NCI-H510A treated with DMSO at 0.1 percent for 48 hours (cell line): ENCODE measurements around the gene NDST3.
A peak's percentile ranks its signal among the peaks of the same experiment; 100 is the strongest.
"Not testable (repeated sequence)": the region's sequence is repeated elsewhere in the genome, so short reads cannot be mapped to it uniquely, and the experiment has no call there.

Experiments used
- DNase-seq: peaks from one replicate; lab custom pipeline; 2025; lab: John Stamatoyannopoulos, UW

The NDST3 gene

DNA sequence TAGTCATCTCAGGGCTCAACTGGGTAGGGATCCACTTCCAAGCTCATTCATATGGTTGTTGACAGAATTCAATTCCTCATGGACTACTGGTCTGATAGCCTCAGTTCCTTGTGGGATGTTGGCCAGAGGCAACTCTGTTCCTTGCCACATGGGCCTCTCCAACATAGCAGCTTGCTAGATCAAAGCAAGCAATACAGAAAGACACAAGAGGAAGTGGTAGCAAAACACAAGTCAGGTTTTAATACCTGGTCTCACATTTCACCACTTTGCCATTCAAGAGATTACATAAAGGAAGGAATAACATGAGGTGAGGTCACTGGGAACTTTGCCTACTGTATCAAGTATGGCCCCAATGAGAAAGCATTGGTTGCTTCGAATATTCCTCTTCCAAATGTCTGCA, 239.4 kb downstream of the NDST3 start:
- DNase-seq = no peak

DNA sequence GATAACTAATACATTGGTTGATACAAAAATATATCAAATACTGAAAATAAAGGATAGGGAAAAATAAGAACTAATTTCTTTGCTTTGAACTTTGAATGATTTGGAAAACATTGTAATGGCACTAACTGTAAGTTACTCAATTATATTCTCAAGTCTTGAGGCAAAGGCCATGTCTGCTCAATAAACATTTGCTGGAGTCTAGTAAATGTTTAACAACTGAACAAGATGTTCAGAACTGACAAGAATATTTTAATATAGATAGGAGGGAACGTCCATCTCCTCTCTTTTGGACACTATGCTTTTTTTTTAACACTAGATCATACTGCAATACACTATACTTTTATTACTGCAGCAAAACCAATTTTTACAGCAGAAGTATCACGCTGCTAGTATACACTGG, 242.3 kb downstream of the NDST3 start:
- no peak for DNase-seq

GRCh38 chr4:118277243-118277642, 243.0 kb downstream of the NDST3 start:
- DNase-seq = no peak

DNA sequence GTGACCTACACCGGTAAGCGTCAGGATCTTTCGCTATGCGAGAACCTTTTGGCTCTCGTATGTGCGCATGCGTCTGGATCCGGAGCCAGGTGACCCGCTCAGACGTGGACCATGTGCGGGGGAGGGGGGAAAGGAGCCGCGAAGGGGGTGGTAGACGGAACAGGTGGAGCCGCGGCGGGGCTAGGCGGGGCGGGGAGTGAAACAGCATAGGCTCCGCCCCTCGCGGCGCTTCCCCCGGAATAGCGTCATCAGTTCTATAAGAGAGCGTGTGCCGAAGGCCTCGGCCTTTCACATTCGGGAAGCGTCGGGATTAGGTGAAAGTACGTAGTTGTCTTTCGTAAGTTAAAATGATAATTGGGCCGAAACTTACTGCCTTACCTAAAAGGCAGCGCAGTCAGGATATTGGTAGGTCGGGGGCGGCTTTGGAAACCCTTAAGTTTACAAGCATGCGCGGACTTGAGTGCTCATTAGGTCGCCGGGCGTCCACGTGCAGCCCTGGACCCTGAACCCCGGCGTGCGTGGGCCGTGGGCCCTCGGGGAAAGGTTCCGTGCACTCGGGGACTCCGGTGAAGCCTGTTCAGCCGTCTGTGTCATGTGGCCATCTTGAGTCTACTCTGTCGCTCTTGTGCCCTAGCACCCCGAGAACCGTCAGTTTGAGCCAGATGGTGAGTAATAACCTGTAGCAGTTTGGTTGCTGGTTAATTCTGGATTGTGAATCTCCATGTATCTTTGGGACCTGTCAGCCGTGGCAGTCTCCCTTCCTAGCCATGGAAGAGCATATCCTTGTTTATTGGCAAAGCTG, 244.4 kb downstream of the NDST3 start:
- peak; percentile 91 for DNase-seq

DNA sequence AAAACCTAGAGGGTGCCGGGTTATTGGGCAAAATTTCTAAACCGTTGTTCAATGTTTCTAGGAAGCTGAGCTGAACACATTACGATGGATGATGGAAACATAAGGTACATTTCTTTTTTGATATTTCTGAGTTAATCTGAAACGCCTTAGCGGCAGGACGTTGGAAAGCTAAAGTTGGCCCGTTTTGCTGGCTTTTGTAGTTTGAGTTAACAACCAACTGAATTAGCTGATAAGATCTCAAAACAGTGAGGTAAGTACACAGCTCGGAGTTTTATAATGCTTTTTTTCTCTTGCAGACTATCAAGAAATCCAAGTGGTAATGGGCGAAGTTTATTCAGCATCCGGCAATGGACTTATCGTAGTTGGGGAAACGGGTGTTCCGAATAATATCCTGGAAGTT, 245.0 kb downstream of the NDST3 start:
- DNase-seq = no peak

DNA sequence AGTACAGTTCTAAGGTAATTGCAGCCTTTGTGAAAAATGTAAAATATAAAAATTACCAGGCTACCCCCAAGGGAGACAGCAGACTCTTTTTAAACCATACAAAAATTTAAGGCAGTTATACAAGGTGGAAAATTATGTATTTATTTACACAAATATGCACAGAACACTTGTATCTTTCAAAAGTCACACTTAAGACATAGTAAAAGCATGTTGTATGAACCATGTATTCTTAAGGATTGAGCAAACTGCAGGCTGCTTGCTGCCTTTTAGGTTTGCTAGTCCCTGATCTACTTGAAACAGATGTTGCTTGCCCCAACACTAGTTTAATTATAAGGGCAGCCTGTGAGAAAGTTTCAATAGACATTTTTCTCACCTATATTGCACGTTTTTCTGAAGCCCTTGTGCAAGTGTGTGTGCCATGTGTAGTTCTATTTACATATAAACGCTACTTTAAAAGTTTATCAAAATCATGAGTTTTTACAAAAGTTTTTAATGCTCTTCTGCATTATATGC, 245.7 kb downstream of the NDST3 start:
- DNase-seq = no peak

DNA sequence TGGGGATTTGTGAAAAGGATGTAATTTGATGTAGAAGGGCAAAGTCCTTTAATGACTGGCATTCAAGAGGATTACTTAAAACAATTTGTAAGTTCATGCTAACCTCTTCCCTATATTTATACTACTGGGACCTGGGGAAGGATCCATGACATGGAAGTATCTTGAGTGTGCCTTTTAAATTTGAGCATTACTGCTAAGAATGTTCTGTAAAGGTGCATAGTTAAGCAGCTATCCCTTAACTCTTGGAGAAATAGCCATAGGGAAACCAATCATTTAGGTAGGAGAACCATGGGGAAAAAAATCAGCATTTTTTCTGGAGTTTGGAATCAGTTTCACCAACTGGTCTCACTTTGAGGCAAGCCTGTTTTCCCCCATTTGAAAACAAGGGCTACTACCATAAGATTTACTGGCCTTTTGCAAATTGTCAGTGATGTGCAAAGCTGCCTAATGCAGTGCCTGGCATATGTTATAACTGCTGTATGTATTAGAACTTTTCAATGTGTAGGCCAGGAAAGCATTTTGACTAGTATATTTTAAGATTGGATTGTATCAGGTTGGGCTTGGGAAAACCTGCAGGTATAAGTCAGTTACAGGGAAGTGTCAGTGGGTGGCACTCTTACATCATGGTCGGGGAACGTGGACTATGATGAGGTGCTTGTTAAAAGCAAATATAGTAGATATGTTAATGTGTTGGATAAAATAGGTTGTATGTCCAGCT, 246.4 kb downstream of the NDST3 start:
- peak; percentile 49 for DNase-seq

DNA sequence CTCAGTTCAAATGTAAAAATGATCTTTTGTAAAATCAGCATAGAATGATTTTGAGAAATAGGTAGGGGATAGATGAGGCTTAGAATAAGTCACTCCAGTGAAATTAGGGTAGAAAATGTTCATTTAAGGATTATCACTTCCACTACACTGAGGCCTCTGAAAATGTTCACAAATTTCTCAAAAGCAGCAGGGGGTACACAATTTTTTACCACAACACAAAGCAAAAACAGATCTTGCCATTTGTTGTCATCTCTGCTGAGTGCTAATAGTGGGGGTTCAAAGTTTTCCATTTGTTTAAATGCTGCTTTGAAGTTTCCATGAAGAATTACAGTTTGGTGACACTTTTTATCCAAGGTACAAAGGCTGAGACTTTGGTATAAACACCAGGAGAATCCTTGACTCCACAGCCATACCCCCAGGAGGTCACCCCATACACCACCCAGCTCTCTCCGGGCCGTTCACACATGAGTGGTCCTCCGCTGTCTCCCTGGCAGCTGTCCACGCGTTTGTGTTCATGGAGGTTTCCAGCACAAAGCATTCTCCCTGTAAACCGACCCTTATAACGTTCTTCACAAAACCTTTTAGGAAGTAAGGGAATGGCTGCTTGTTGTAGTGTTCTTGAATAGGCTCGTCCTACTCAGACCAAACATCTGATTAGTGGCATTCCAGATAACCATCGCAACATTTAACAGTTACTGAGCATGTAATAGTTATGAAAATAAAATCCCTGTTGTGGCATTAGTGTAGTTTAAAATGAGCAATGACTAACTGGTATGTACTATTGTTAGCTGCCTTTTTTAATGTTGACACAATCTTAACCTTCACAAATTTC, 247.5 kb downstream of the NDST3 start:
- DNase-seq = no peak

- no peak for DNase-seq
Observed at GRCh38 chr4:118282692-118283091, 248.4 kb downstream of the NDST3 start.

- no peak for DNase-seq
Observed at GRCh38 chr4:118284169-118284568, 249.9 kb downstream of the NDST3 start.

GRCh38 chr4:118285931-118286330, 251.6 kb downstream of the NDST3 start:
- no peak for DNase-seq

DNA sequence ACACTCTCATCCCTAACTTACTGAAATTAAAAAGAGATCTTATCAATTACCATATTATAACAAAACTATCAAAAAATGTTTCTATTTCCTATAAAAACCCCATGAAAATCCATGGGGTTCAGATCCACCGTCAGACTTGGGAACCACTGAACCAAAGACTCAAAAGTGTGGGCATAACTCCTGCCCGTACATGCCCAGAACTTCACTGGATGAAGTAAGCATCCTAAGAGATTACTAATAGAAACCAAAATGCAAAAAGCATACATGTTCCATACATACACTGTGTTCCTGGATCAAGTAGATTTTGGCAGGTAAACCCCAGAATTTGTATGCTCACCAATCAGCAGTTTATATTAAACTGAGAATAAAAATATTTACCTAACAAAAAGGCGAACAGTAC, 252.4 kb downstream of the NDST3 start:
- DNase-seq = no peak

DNA sequence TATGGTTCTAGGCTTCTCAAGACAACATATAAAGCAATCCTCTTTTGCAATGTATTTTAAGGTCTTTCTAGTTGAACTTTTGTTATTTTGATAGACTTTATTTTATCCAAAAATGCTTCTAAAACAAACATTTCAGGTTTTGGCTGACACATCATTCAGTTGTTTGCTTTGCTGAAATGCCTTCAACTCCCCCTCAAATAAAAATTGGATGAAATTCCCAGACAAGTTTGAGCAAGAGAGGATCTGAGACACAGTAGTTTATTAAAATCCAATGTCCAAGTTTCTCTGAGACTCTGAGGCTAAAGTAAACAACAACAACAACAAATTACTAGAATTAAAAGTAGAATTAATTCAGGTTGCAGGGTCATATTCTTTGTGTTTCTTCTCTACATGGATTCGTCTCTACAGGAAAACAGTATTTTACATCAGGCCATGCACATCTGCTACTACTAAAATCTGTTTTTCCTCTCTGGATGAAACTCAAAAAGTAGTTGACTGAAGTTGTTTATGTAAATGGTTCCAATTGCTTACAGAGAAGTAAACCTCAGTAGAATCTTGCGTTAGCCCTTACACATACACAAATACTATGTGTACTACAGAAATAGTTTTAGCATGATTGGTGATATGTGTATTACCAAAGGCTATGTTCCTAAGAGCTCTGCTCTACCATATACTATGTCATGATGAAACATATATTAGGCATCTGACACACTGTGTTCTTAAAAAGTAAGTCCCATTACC, 253.6 kb downstream of the NDST3 start:
- no peak for DNase-seq

GRCh38 chr4:118289794-118290193, 255.5 kb downstream of the NDST3 start:
- DNase-seq = no peak

DNA sequence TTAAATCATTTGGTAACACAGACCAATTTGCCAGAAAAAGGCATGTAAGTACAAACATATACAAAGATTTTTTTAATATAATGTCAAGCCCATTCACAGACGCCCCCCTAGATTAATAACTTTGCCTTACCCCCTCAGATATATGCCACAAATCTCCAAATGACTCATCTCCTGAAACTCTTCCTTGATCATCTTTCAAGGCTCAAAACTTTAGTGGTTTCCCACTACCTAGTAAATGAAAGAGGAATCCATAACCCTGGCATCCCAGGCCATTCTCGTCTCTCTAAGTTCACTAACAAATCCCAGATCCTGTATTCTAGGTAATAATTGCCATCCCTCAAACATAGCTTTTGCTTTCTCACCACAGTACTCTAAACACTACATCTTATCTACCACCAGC, 256.7 kb downstream of the NDST3 start:
- no peak for DNase-seq

- DNase-seq = no peak
Observed at GRCh38 chr4:118296729-118297128, 262.4 kb downstream of the NDST3 start.

DNA sequence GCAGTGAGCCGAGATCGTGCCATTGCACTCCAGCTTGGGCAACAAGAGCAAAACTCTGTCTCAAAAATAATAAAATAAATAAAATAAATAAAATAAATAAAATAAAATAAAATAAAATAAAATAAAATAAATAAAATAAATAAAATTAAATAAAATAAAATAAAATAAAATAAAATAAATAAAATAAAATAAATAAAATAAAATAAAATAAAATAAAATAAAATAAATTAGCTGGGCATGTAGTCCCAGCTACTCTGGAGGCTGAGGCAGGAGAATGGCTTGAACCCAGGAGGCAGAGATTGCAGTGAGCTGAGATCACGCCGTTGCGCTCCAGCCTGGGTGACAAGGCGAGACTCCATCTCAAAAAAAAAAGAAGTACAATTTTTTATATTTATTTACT, 265.3 kb downstream of the NDST3 start:
- not testable (repeated sequence) for DNase-seq

DNA sequence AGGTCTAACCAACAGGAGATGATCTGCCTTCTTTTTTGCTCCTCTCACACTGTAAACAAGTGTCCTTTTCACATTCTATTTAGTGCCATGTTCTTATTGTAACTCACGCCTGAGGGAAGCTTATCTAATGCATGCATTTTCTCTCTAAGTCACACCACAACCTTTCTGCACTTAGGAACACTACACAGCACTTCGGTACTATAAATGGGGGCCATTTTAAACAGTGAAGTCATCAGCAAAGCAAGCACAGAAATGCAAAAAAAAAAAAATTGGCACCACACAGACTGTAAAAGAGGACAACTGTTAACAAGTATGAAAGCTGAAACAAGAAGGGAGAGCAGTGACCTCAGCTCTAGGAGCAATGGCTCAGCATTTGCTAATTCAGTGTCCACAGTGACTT, 273.4 kb downstream of the NDST3 start:
- no peak for DNase-seq
